Smooth muscle cell (in vitro differentiated cells): ENCODE measurements around the gene SEL1L. TPM values are rescaled to one million over a fixed set of nuclear protein-coding genes. Genes with fewer than 3 reads are reported as not detected.

Experiments
- DNase-seq: peaks from one replicate; lab custom pipeline; 2025; ENCODE audit not compliant: unreplicated experiment; lab: John Stamatoyannopoulos, UW
- H2AFZ ChIP-seq: fragments of 200-600 bp; sonication (generic); 2 replicates; pipeline ENCODE4 v1.6.0; 2016; ENCODE audit warnings: antibody characterized with exemption, low read depth, mild to moderate bottlenecking
- H3F3A ChIP-seq: fragments of 200-600 bp; sonication (generic); 2 replicates; pipeline ENCODE4 v1.6.0; 2017; ENCODE audit warnings: antibody characterized with exemption, low read depth
- H3K27ac ChIP-seq: fragments of 200-600 bp; sonication (generic); 2 replicates; pipeline ENCODE4 v1.5.1; 2016; ENCODE audit warnings: low read depth, mild to moderate bottlenecking
- H3K27me3 ChIP-seq: fragments of 200-600 bp; sonication (generic); 2 replicates; pipeline ENCODE4 v1.6.1; 2016; ENCODE audit warnings: low read depth, mild to moderate bottlenecking
- H3K36me3 ChIP-seq: fragments of 200-600 bp; sonication (generic); 2 replicates; pipeline ENCODE4 v1.5.1; 2016; ENCODE audit warnings: low read depth
- H3K4me1 ChIP-seq: fragments of 200-600 bp; sonication (generic); 2 replicates; pipeline ENCODE4 v1.5.1; 2016; ENCODE audit warnings: low read depth
- H3K4me2 ChIP-seq: fragments of 200-600 bp; sonication (generic); 2 replicates; pipeline ENCODE4 v1.6.0; 2016; ENCODE audit warnings: mild to moderate bottlenecking
- H3K4me3 ChIP-seq: fragments of 200-600 bp; sonication (generic); 2 replicates; pipeline ENCODE4 v1.5.1; 2016; ENCODE audit warnings: mild to moderate bottlenecking
- H3K79me2 ChIP-seq: fragments of 200-600 bp; sonication (generic); 2 replicates; pipeline ENCODE4 v1.6.0; 2016; ENCODE audit warnings: low read depth, mild to moderate bottlenecking
- H3K9ac ChIP-seq: fragments of 200-600 bp; sonication (generic); 2 replicates; pipeline ENCODE4 v1.6.0; 2016; ENCODE audit warnings: low read depth
- H3K9me3 ChIP-seq: fragments of 200-600 bp; sonication (generic); replicated peaks from 2 replicates; pipeline ENCODE4 v1.5.1; 2016; ENCODE audit warnings: low read depth
- H4K20me1 ChIP-seq: fragments of 200-600 bp; sonication (generic); 2 replicates; pipeline ENCODE4 v1.6.0; 2016; ENCODE audit warnings: low read depth
- CTCF ChIP-seq: fragments of 200-600 bp; sonication (generic); IDR thresholded peaks from 2 replicates; pipeline ENCODE4 v1.5.1; 2017; ENCODE audit warnings: borderline replicate concordance, mild to moderate bottlenecking, antibody characterized with exemption; ENCODE audit not compliant: insufficient read depth, poor library complexity, severe bottlenecking
- WGBS: methylation state at CpG from one replicate; pipeline ENCODE4 v1.1.7; 2016; ENCODE audit warnings: low lambda C conversion rate; 5-methylcytosine and 5-hydroxymethylcytosine counted together
- polyA plus RNA-seq: library from polyadenylated mRNA; unstranded; fragments of >200 nt; fragmentation: Nextera tagmentation; extraction: Ambion mirVana; gene quantifications from 2 replicates; pipeline ENCODE4 v1.2.1, GENCODE V29; 2016
- total RNA-seq: library from RNA; depleted of rRNA; stranded (reverse); fragments of >200 nt; gene quantifications from 2 replicates; pipeline ENCODE4 v1.2.3, GENCODE V29; 2014

The SEL1L gene
- total RNA-seq (78.0 and 78.8 TPM in 2 replicates), polyA plus RNA-seq (35.2 and 36.8 TPM in 2 replicates)

- peak within 1 kb of the TSS; percentile 89 for H3K4me2 ChIP-seq
- no peaks in the 10 kb centered on the region for H3K9me3 ChIP-seq
- no peaks in the 10 kb centered on the region for H3K36me3 ChIP-seq
- peak within 1 kb of the TSS; percentile 93 for H2AFZ ChIP-seq
- peak; percentile 95 for DNase-seq
- peak within 1 kb of the TSS; percentile 5 for H3K27ac ChIP-seq
- no peak for TF ChIP-seq CTCF
- WGBS: 1% methylated on average over 27 of the region's 50 CpGs
- H3K79me2 ChIP-seq: peaks cover 44% of the 10 kb centered on the region
- H4K20me1 ChIP-seq: peaks cover 31% of the 10 kb centered on the region
- peaks cover 17% of the 10 kb centered on the region for H3K4me1 ChIP-seq
- H3K4me3 ChIP-seq: peak within 1 kb of the TSS; percentile 73
- no peaks in the 10 kb centered on the region for H3K27me3 ChIP-seq
- H3F3A ChIP-seq: no peaks in the 10 kb centered on the region
- peak within 1 kb of the TSS; percentile 87 for H3K9ac ChIP-seq
Measured at GRCh38 chr14:81533536-81534343, at the start of gene SEL1L. Gene SEL1L, minus strand, starts transcription at chr14:81533853. Its CDS starts 109 bp downstream, at chr14:81533744.

- no peak overlapping the region for H2AFZ ChIP-seq
- no peak overlapping the region for H3K4me3 ChIP-seq
- H4K20me1 ChIP-seq: no peaks in the 10 kb centered on the region
- no peak overlapping the region for H3K27ac ChIP-seq
- H3F3A ChIP-seq: no peaks in the 10 kb centered on the region
- peaks cover 3% of the 10 kb centered on the region for H3K4me1 ChIP-seq
- no peak for DNase-seq
- no peak for TF ChIP-seq CTCF
- H3K4me2 ChIP-seq: no peak overlapping the region
- 88% methylated on average over 3 of the region's 3 CpGs for WGBS
- no peaks in the 10 kb centered on the region for H3K9me3 ChIP-seq
- H3K27me3 ChIP-seq: no peaks in the 10 kb centered on the region
- no peaks in the 10 kb centered on the region for H3K36me3 ChIP-seq
- H3K9ac ChIP-seq: no peak overlapping the region
- no peaks in the 10 kb centered on the region for H3K79me2 ChIP-seq
Measured at GRCh38 chr14:81582420-81582819, 48.8 kb upstream of the SEL1L start.

GRCh38 chr14:81579115-81579514 is 45.5 kb upstream of the SEL1L start:
- Histone ChIP-seq H3K9me3 (no peaks in the 10 kb centered on the region), H3K27ac (no peak overlapping the region), H3K9ac (no peak overlapping the region), H4K20me1 (no peaks in the 10 kb centered on the region), H3K36me3 (no peaks in the 10 kb centered on the region), H3K4me2 (no peak overlapping the region), H3K4me3 (no peak overlapping the region), H3K79me2 (no peaks in the 10 kb centered on the region), H2AFZ (no peak overlapping the region), H3F3A (no peaks in the 10 kb centered on the region), H3K4me1 (no peaks in the 10 kb centered on the region), H3K27me3 (no peaks in the 10 kb centered on the region)
- WGBS: 92% methylated on average over 2 of the region's 2 CpGs
- DNase-seq: no peak
- TF ChIP-seq CTCF: no peak

GRCh38 chr14:81571437-81571836 is 37.8 kb upstream of the SEL1L start:
- Histone ChIP-seq H4K20me1 (no peaks in the 10 kb centered on the region), H3K9me3 (no peaks in the 10 kb centered on the region), H3K4me3 (no peak overlapping the region), H3F3A (no peaks in the 10 kb centered on the region), H3K27ac (no peak overlapping the region), H2AFZ (no peak overlapping the region), H3K4me2 (no peak overlapping the region), H3K9ac (no peak overlapping the region), H3K36me3 (no peaks in the 10 kb centered on the region), H3K27me3 (no peaks in the 10 kb centered on the region), H3K79me2 (no peaks in the 10 kb centered on the region), H3K4me1 (no peaks in the 10 kb centered on the region)
- no peak for DNase-seq
- WGBS: 86% methylated on average over 5 of the region's 5 CpGs
- no peak for TF ChIP-seq CTCF
